22Rv1 (cell line): Measurements from ENCODE around the gene LSM11.

Experiments used
- ZFX ChIP-seq: fragments of 450-650 bp; IDR thresholded peaks from 2 replicates; pipeline ENCODE4 v1.6.1; 2017; ENCODE audit warnings: antibody characterized with exemption, borderline replicate concordance
- TF ChIP-seq, protein P1 (sequence below): fragments of 450-650 bp; IDR thresholded peaks from 2 replicates; pipeline ENCODE4 v1.5.1; 2017; ENCODE audit warnings: mild to moderate bottlenecking

DNA sequence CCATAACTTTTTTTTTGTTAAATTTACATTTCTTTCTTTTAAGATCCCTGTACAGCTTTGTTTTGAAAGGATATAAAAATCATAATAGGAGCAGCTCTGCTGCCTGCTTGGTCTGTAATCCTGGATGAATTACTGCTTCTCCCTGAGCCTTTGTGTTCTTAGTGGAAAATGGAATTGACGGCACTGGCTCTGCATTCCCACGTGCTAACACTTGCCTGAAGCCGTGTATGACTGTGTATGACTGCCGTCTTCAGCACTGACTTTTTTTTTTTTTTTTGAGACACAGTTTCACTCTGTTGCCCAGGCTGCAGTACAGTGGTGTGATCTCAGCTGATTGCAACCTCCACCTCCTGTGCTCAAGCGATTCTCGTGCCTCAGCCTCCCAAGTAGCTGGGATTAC lies 7.5 kb upstream of the LSM11 start:
- TF ChIP-seq, protein P1, sequence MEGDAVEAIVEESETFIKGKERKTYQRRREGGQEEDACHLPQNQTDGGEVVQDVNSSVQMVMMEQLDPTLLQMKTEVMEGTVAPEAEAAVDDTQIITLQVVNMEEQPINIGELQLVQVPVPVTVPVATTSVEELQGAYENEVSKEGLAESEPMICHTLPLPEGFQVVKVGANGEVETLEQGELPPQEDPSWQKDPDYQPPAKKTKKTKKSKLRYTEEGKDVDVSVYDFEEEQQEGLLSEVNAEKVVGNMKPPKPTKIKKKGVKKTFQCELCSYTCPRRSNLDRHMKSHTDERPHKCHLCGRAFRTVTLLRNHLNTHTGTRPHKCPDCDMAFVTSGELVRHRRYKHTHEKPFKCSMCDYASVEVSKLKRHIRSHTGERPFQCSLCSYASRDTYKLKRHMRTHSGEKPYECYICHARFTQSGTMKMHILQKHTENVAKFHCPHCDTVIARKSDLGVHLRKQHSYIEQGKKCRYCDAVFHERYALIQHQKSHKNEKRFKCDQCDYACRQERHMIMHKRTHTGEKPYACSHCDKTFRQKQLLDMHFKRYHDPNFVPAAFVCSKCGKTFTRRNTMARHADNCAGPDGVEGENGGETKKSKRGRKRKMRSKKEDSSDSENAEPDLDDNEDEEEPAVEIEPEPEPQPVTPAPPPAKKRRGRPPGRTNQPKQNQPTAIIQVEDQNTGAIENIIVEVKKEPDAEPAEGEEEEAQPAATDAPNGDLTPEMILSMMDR: no peak
- no peak for TF ChIP-seq ZFX
